SU-DHL-6 (cell line): Measurements from ENCODE around the gene EIF3K.

Experiments used
- H2AFZ ChIP-seq: fragments of 200-600 bp; sonication (generic); 2 replicates; pipeline ENCODE4 v1.6.1; 2014; ENCODE audit warnings: low read depth, mild to moderate bottlenecking, moderate library complexity, mixed read lengths, antibody characterized with exemption, low read length; ENCODE audit not compliant: severe bottlenecking
- H3F3A ChIP-seq: fragments of 200-600 bp; shearing (Covaris generic); 2 replicates; pipeline ENCODE4 v1.6.0; 2016; ENCODE audit warnings: antibody characterized with exemption, mild to moderate bottlenecking; ENCODE audit not compliant: insufficient read depth
- H3K27ac ChIP-seq: fragments of 200-600 bp; sonication (generic); 2 replicates; pipeline ENCODE4 v1.5.1; 2016; ENCODE audit warnings: low read depth, mild to moderate bottlenecking, low read length, moderate library complexity, mixed read lengths
- H3K27me3 ChIP-seq: fragments of 200-600 bp; sonication (generic), shearing (Covaris generic); 2 replicates; pipeline ENCODE4 v1.6.0; 2014; ENCODE audit warnings: mild to moderate bottlenecking, low read length
- H3K36me3 ChIP-seq: fragments of 200-600 bp; sonication (generic); 2 replicates; pipeline ENCODE4 v1.6.1; 2014; ENCODE audit warnings: mild to moderate bottlenecking, low read length, mixed read lengths
- H3K4me2 ChIP-seq: fragments of 300-600, 200-600 bp; shearing (Covaris generic), sonication (generic); 2 replicates; pipeline ENCODE4 v1.6.0; 2014; ENCODE audit warnings: low read length, low read depth, mild to moderate bottlenecking; ENCODE audit not compliant: poor library complexity, severe bottlenecking
- H3K4me3 ChIP-seq: fragments of 200-600 bp; sonication (generic); 2 replicates; pipeline ENCODE4 v1.5.1; 2014; ENCODE audit warnings: antibody characterized with exemption, low read length, mild to moderate bottlenecking, mixed read lengths; ENCODE audit not compliant: insufficient read depth, poor library complexity, severe bottlenecking
- H3K79me2 ChIP-seq: fragments of 200-600 bp; sonication (generic); 2 replicates; pipeline ENCODE4 v1.6.1; 2014; ENCODE audit warnings: mild to moderate bottlenecking, low read length, moderate library complexity; ENCODE audit not compliant: insufficient read depth
- H3K9ac ChIP-seq: fragments of 200-600 bp; sonication (generic); 2 replicates; pipeline ENCODE4 v1.7.0; 2014; ENCODE audit warnings: mild to moderate bottlenecking, low read length
- H3K9me2 ChIP-seq: fragments of 200-600 bp; sonication (generic); replicated peaks from 2 replicates; pipeline ENCODE4 v1.6.1; 2014; ENCODE audit warnings: low read length; ENCODE audit not compliant: insufficient read depth
- H3K9me3 ChIP-seq: fragments of 200-600 bp; sonication (generic); 2 replicates; pipeline ENCODE4 v1.6.1; 2014; ENCODE audit warnings: low read length, mixed read lengths; ENCODE audit not compliant: insufficient read depth
- H4K20me1 ChIP-seq: fragments of 200-600 bp; sonication (generic); 2 replicates; pipeline ENCODE4 v1.6.1; 2014; ENCODE audit warnings: low read depth, mild to moderate bottlenecking, antibody characterized with exemption, low read length, moderate library complexity, mixed read lengths
- CTCF ChIP-seq: fragments of 200-600 bp; sonication (generic); IDR thresholded peaks from one replicate; pipeline ENCODE4 v1.5.1; 2017; ENCODE audit warnings: antibody characterized with exemption, mild to moderate bottlenecking, low read length, moderate library complexity; ENCODE audit not compliant: insufficient read depth, poor library complexity, severe bottlenecking
- EZH2phosphoT487 ChIP-seq: fragments of 200-600 bp; sonication (generic), shearing (Covaris generic); conservative IDR thresholded peaks from 2 replicates; pipeline ENCODE4 v1.6.1; 2018; ENCODE audit warnings: mild to moderate bottlenecking, antibody characterized with exemption, low read length, moderate library complexity, mixed read lengths

Gene EIF3K

GRCh38 chr19:38678891-38679494 lies 60.0 kb downstream of the EIF3K start:
- Histone ChIP-seq H3F3A (no peaks in the 10 kb centered on the region), H3K27ac (no peak overlapping the region), H3K36me3 (no peaks in the 10 kb centered on the region), H3K9me2 (no peaks in the 10 kb centered on the region), H3K4me2 (no peak overlapping the region), H3K27me3 (no peaks in the 10 kb centered on the region), H2AFZ (no peak overlapping the region), H3K4me3 (no peak overlapping the region), H4K20me1 (no peaks in the 10 kb centered on the region; the same call in 1 of the 2 replicates), H3K9me3 (no peaks in the 10 kb centered on the region), H3K9ac (no peak overlapping the region), H3K79me2 (peaks cover 97% of the 10 kb centered on the region)
- TF ChIP-seq EZH2phosphoT487 (no peak), CTCF (no peak)

GRCh38 chr19:38679839-38680238 lies 60.9 kb downstream of the EIF3K start:
- Histone ChIP-seq H3K36me3 (no peaks in the 10 kb centered on the region), H3F3A (no peaks in the 10 kb centered on the region), H3K9me2 (no peaks in the 10 kb centered on the region), H3K9ac (no peak overlapping the region), H3K4me2 (no peak overlapping the region), H3K9me3 (no peaks in the 10 kb centered on the region), H3K79me2 (peaks cover 96% of the 10 kb centered on the region), H4K20me1 (no peaks in the 10 kb centered on the region; the same call in 1 of the 2 replicates), H2AFZ (no peak overlapping the region), H3K27ac (no peak overlapping the region), H3K27me3 (no peaks in the 10 kb centered on the region), H3K4me3 (no peak overlapping the region)
- TF ChIP-seq CTCF (no peak), EZH2phosphoT487 (no peak)

GRCh38 chr19:38682195-38682867 lies 63.3 kb downstream of the EIF3K start:
- H4K20me1 ChIP-seq: no peaks in the 10 kb centered on the region; the same call in 1 of the 2 replicates
- H3K9ac ChIP-seq: no peak overlapping the region
- no peaks in the 10 kb centered on the region for H3F3A ChIP-seq
- no peaks in the 10 kb centered on the region for H3K9me3 ChIP-seq
- H3K4me3 ChIP-seq: no peak overlapping the region
- H3K79me2 ChIP-seq: peaks cover 92% of the 10 kb centered on the region
- H3K27ac ChIP-seq: no peak overlapping the region
- no peak for TF ChIP-seq CTCF
- TF ChIP-seq EZH2phosphoT487: no peak
- H3K4me2 ChIP-seq: no peak overlapping the region
- no peak overlapping the region for H2AFZ ChIP-seq
- no peaks in the 10 kb centered on the region for H3K36me3 ChIP-seq
- H3K27me3 ChIP-seq: no peaks in the 10 kb centered on the region
- H3K9me2 ChIP-seq: no peaks in the 10 kb centered on the region
